Upper lobe of left lung (tissue), 6 donors: Measurements from ENCODE around the gene SERPINA3. TPM values are rescaled to one million over a fixed set of nuclear protein-coding genes. Genes with fewer than 3 reads are reported as not detected.

Experiments
- ATAC-seq, 2 donors: fragments of 200-7000 bp; cut with Tn5 transposase; one replicate each; pipeline ENCODE4 v1.9.1; 2022; ENCODE audit warnings: mild to moderate bottlenecking in 2 of 2, moderate library complexity in 2 of 2; ENCODE audit not compliant: low FRiP score in 2 of 2
- DNase-seq, 2 donors: peaks; one replicate each; pipeline ENCODE4 v3.0.0-alpha.2; 2019 to 2020
- H3K27ac ChIP-seq, 4 donors: fragments of 200-600 bp; sonication (generic); one replicate each; pipeline ENCODE4 v1.5.1; 2016 to 2019
- H3K27me3 ChIP-seq, 4 donors: fragments of 200-600 bp; sonication (generic); one replicate each; pipeline ENCODE4 v1.5.1; 2017 to 2019
- H3K36me3 ChIP-seq, 4 donors: fragments of 200-600 bp; sonication (generic); one replicate each; pipeline ENCODE4 v1.5.1; 2016 to 2019
- H3K4me1 ChIP-seq, 4 donors: fragments of 200-600 bp; sonication (generic); one replicate each; pipeline ENCODE4 v1.5.1; 2018 to 2019
- H3K4me3 ChIP-seq, 4 donors: fragments of 200-600 bp; sonication (generic); one replicate each; pipeline ENCODE4 v1.5.1; 2017 to 2019; ENCODE audit warnings: mild to moderate bottlenecking in 2 of 4, moderate library complexity in 1 of 4
- H3K9me3 ChIP-seq, 4 donors: fragments of 200-600 bp; sonication (generic); one replicate each; pipeline ENCODE4 v1.5.1; 2018 to 2019
- CTCF ChIP-seq, 6 experiments: fragments of 450-650 bp in 4 of 6; fragments of 200-600 bp in 2 of 6; sonication (generic) in 2 of 6; IDR thresholded peaks; one replicate each; pipeline ENCODE4 v1.5.1; 2016 to 2019; ENCODE audit warnings: antibody characterized with exemption in 6 of 6
- EP300 ChIP-seq, 4 donors: sonication (generic); formaldehyde crosslinking; IDR thresholded peaks; one replicate each; pipeline ENCODE4 v1.5.1; 2017; ENCODE audit warnings: antibody characterized with exemption in 4 of 4, control low read depth in 2 of 4
- POLR2A ChIP-seq, 4 donors: fragments of 450-650 bp; IDR thresholded peaks; one replicate each; pipeline ENCODE4 v1.5.1; 2016 to 2017; ENCODE audit warnings: antibody characterized with exemption in 4 of 4, mild to moderate bottlenecking in 2 of 4
- POLR2AphosphoS5 ChIP-seq, 2 donors: sonication (generic); formaldehyde crosslinking; IDR thresholded peaks; one replicate each; pipeline ENCODE4 v1.5.1; 2017; ENCODE audit warnings: antibody characterized with exemption in 2 of 2
- WGBS, 2 donors: methylation state at CpG; one replicate each; pipeline ENCODE4 v1.1.5; 2017 to 2018; 5-methylcytosine and 5-hydroxymethylcytosine counted together
- total RNA-seq, 6 donors: library from RNA; depleted of rRNA in 4 of 6; stranded (reverse); fragments of >200 nt in 4 of 6; gene quantifications; one replicate each; pipeline versions ENCODE4 v1.1.0 to v1.2.1, GENCODE V29; 2016 to 2021
- donor health status: DM: no; HTN: no; CAD: no; lungs with moderate emphysema.
- donor health status: DM: no; HTN: yes; CAD: no; lungs with severe emphysema.

The SERPINA3 gene
- total RNA-seq, 6 donors from 2014 or later: 32.5 to 111 (median 55.4) TPM

GRCh38 chr14:94671870-94672444 lies 59.8 kb downstream of the SERPINA3 start:
- H3K27me3 ChIP-seq: no peaks in the 10 kb centered on the region
- no peaks in the 10 kb centered on the region for H3K9me3 ChIP-seq
- H3K27ac ChIP-seq: no peak overlapping the region
- no peaks in the 10 kb centered on the region for H3K36me3 ChIP-seq
- H3K4me3 ChIP-seq: no peak overlapping the region
- DNase-seq (no peak), ATAC-seq (no peak)
- H3K4me1 ChIP-seq: no peaks in the 10 kb centered on the region
- TF ChIP-seq POLR2AphosphoS5 (IDR thresholded peaks at IDR 0.05) (no peak), POLR2A (IDR thresholded peaks at IDR 0.05) (no peak), EP300 (IDR thresholded peaks at IDR 0.05) (no peak), CTCF (IDR thresholded peaks at IDR 0.05) (no peak)
- 78 to 85% methylated on average over 7 of the region's 7 CpGs for WGBS, 2 donors

- H3K36me3 ChIP-seq: no peaks in the 10 kb centered on the region
- H3K9me3 ChIP-seq: no peaks in the 10 kb centered on the region
- peak in 1 of 2 donors; percentile 2 for DNase-seq
- H3K4me1 ChIP-seq: no peaks in the 10 kb centered on the region
- no peak overlapping the region for H3K4me3 ChIP-seq
- 90 to 95% methylated on average over 7 of the region's 7 CpGs for WGBS, 2 donors
- no peak overlapping the region for H3K27ac ChIP-seq
- TF ChIP-seq POLR2A (IDR thresholded peaks at IDR 0.05) (no peak), CTCF (IDR thresholded peaks at IDR 0.05) (no peak)
- no peaks in the 10 kb centered on the region for H3K27me3 ChIP-seq
- no peak for ATAC-seq
Observed at GRCh38 chr14:94673071-94673470, 60.9 kb downstream of the SERPINA3 start.

Other genes with a start within 250 kb of the SERPINA3 start
- not detected for gene SERPINA2, start 245.7 kb upstream of the SERPINA3 start, total RNA-seq
- 1,000 to 10,000 TPM in 1 of 6 donors, 100 to 1,000 TPM in 5; 205 to 1,050 (median 637) TPM for gene SERPINA1, start 223.8 kb upstream of the SERPINA3 start, total RNA-seq
- gene SERPINA11, start 159.6 kb upstream of the SERPINA3 start, total RNA-seq: not detected
- under 1 TPM in 1 of 6 donors, not detected in 5; 0.14 TPM for gene SERPINA9, start 136.2 kb upstream of the SERPINA3 start, total RNA-seq
- not detected for gene SERPINA12, start 102.9 kb upstream of the SERPINA3 start, total RNA-seq
- gene SERPINA4, start 50.9 kb upstream of the SERPINA3 start, total RNA-seq: under 1 TPM in 1 of 6 donors, not detected in 5; 0.13 TPM
- 1 to 10 TPM in 3 of 6 donors, not detected in 3; 1.2 to 2.5 (median 1.5) TPM for gene SERPINA5, start 31.0 kb upstream of the SERPINA3 start, total RNA-seq
- under 1 TPM in 1 of 6 donors, not detected in 5; 0.47 TPM for gene GSC, start 157.7 kb downstream of the SERPINA3 start, total RNA-seq